COLO829 (cell line): ENCODE measurements around the gene CIROP.

Experiments
- DNase-seq: peaks from one replicate; pipeline ENCODE4 v3.0.0; 2012; ENCODE audit warnings: low spot score

CIROP gene

DNA sequence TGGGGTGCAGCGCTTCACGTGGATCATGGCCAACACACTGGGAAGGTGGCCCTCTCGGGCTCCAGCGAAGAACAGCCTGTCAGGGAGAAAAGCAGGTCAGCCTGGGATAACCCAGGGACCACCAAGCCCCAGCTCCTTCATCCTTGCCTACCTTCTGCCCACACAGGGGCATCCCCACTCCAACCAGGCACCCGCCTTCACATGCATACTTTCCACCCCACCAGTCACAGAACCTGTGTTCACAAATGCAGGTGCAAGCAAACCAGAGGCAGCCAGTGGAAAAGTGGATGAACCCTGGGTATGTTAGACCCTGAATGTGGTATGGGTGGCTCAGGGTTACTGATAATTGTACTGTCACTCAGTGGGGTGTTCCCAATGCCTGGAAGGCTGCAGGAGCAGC lies 26.7 kb upstream of the CIROP start:
- DNase-seq: no peak

DNA sequence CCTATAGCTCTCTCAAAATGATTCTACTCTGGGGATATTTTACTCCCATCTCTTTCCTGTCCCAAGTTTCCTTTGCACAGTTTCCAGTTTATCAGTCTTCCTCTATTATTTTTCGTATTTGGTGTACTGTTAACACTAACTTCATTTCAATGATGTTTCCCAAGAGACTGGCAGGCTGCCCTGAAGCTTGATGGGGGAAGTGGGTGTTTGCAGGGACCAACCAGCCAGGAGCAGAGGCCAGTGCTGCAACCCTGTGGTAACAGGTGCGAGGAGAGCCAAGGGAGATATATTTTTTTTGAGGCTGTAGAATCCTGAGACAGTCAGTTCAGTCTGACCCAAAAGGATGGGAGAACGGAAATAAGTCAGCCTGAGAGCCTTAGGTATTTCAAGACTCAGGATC lies 26.1 kb upstream of the CIROP start:
- DNase-seq: no peak

- no peak for DNase-seq
These were observed 25.0 kb upstream of the CIROP start for GRCh38 chr14:23129759-23130316.

- no peak for DNase-seq
These were observed 24.4 kb upstream of the CIROP start for GRCh38 chr14:23128969-23129758.

GRCh38 chr14:23127861-23128260 lies 23.1 kb upstream of the CIROP start:
- DNase-seq: no peak

DNA sequence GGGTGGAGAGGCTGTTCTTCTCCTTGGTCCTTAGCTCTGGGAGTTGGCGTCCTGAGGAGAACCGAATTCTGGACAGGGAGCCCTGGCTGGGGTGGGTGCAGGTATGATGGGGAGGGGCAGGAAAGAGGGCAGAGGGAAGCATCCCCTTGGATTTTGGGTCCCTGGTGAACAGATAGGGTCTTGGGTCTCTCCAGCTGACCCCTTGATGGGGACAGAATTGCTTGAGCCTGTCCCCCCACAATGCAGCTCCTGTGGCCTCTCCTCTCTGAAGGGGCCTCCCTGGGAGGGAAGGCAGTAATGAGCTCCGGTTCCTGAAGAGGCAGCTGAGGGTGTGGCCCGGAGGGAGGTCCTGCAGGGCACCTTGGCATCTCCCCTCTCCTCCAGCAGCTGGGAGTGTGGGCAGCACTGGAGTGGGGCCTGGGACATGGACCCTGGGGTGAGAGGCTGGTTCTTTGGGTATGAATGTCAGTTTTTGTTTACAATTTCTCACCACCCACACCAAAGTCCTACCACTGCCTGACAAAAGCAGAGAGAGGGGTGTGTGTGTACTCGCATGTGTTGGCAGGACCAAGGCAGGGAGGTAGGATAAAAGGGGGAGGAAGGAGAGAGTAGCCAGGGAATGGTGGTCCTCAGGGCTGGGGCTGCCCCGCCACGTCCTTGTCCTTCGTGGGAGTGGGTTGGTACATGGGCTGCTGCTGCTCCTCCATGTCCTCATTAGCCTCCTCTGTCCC lies 21.9 kb upstream of the CIROP start:
- no peak for DNase-seq

- no peak for DNase-seq
These were observed 21.2 kb upstream of the CIROP start for GRCh38 chr14:23125933-23126524.

DNA sequence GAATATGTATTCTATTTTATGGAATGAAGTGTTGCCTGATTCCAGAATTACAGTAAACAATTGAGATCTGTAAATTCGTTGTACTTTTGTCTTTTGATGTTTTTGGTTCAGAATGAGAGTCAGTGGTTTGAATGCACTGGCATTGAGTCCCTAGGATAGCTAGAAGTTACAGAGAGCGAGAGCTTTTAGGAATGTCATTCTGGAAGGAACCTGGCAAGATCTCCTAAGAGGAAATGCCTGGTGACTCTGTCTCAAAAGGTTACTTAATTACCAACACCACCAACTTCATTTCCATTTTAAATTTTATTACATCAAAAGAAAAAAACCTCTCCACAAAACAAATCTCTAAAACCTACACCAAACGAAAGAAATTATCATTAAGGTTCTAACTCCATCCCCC lies 20.2 kb upstream of the CIROP start:
- no peak for DNase-seq

DNA sequence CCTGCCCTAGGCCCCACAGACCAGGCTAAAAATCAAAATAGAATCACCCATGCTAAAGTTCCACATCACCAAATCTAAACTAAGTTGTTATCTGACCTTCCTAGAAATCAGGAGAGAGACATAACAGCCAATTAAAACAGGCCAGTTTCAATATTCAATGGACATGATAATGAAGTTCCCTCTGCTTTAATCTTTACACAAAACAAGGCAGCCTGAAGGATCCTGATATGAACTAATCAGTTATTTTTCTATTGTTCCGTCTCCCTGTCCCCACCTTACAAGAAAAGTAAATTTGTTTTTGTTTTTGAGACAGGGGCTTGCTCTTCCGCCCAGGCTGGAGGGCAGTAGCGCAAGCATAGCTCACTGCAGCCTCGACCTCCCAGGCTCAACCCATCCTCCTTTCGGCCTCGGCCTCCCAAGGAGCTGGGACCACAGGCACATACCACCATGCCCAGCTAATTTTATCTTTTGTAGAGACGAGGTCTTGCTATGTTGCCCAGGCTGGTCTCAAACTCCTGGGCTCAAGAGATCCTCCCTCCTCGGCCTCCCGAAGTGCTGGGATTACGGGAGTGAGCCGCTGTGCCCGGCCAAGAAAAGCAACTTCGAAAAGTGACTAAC lies 19.7 kb upstream of the CIROP start:
- DNase-seq: no peak

DNA sequence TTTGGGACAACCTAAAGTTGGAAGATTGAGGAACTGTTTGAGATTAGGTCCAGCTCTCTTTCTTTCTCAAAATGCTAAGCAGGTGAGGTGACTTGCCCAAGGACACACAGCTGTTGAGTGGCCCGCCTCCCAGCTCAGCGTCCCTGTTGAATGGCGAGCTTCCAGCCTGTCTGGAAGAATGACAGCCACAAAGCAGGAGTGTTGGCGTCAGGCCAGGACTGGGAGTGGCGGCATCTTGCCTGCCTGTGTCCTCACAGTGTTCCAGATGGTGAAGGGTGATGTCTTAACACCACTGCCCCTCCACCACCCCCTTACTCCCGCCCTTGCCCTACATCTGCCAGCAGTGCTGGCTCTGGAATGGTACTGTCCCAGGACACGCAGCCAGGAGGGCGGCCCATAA lies 18.6 kb upstream of the CIROP start:
- DNase-seq: no peak

- DNase-seq: no peak
These were observed 17.3 kb upstream of the CIROP start for GRCh38 chr14:23122086-23122485.

GRCh38 chr14:23121361-23121771 lies 16.6 kb upstream of the CIROP start:
- no peak for DNase-seq

- peak; percentile 80 for DNase-seq
These were observed 15.9 kb upstream of the CIROP start for GRCh38 chr14:23120541-23121251.

- no peak for DNase-seq
These were observed 14.9 kb upstream of the CIROP start for GRCh38 chr14:23119363-23120327.

- DNase-seq: no peak
These were observed 13.9 kb upstream of the CIROP start, which contains the start of gene CEBPE for GRCh38 chr14:23118506-23119362. Gene CEBPE, minus strand, starts transcription at chr14:23119255. Its CDS starts 164 bp downstream, at chr14:23119091.

GRCh38 chr14:23117371-23118020 lies 12.7 kb upstream of the CIROP start:
- no peak for DNase-seq

- no peak for DNase-seq
These were observed 11.1 kb upstream of the CIROP start for GRCh38 chr14:23115918-23116317.

DNA sequence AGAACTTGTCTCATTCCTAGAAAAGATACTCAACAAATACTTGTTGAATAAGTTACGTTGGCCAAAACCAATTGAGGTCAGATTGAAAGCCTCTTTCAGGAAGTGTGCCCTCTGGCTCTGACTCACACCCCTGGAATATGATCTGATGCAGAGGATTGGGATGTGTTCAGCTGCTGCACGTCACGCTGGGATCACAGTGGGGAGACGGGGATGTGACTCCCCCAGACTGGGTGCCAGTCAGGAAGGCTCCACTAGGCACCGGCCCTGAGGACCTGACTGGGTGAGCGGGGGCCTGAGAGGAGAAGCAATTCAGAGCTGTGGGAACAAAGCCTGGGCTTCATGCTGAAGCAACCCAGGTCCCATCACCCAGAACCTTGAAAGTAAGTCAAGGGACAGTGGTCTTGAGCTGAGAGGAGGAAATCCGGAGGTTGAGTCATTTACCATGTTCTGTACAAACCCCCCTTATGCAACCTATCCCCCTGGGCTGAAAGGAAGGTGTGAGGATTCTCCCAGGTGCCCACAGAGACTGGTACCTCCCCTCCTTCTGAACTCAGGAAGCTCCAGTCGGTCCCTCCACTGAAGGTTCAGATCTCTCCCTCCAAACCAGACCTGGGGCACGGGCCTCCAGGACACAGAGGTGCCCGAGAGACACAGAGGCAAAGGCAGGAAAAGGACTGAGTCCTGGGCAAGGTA lies 10.4 kb upstream of the CIROP start:
- DNase-seq: peak; percentile 78
